ENCODE data around the gene KDM4B. TPM values are rescaled to one million over a fixed set of nuclear protein-coding genes. Genes with fewer than 3 reads are reported as not detected.

KDM4B gene
- total RNA-seq, 1 experiment from 2014 or later, result 43.7 TPM

DNA sequence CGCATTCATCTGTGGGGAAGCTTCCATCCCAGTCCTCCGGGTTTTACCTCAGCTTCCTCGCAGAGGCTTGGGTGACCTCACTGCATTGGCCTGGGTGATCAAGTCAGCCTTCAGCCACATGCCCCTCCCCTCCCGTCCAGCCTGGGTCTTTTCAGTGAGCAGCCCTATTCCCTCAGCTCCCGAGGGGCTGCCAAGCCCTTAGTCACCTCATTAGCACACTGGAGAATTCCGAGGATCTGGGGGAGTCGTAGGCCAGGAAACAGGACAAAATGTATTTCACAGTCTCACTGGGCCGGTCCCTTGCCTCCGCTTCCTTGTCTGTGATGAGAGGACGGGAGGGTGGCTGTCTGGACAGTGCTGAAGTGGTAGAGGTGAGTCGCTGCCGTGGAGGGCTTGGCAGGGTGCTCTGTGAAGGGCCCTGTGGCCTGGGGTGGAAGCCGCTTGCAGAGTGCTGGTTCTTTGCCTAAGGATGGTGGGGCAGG, 19.9 kb downstream of the KDM4B start:
- no peak overlapping the region for H3K14ac ChIP-seq (ENCODE audit: insufficient read depth, low read length)
- H2BK120ac ChIP-seq (ENCODE audit: low read depth, low read length, poor library complexity, severe bottlenecking), result no peak overlapping the region
- no peak overlapping the region for H3K4me3 Mint-ChIP-seq
- peaks cover 4% of the 10 kb centered on the region for H3K79me1 ChIP-seq (ENCODE audit: insufficient read depth, low read depth, low read length, poor library complexity, severe bottlenecking)
- no peak overlapping the region for H3T11ph ChIP-seq (ENCODE audit: low read length)
- peaks cover 11% of the 10 kb centered on the region; the same call in 1 of the 2 replicates for H3K79me2 ChIP-seq (ENCODE audit: insufficient read depth, low read length)
- no peak overlapping the region for H4K8ac ChIP-seq (replicated peaks; ENCODE audit: insufficient read length, low read depth, low read length)
- H2BK15ac ChIP-seq (ENCODE audit: low read depth, low read length), result no peak overlapping the region
- WGBS (ENCODE audit: extremely low coverage, insufficient read length, low lambda C conversion rate), result no CpG with 5 or more reads among the region's 13 CpGs
- H3K9me3 ChIP-seq (ENCODE audit: control insufficient read depth, low read depth, low read length), result no peaks in the 10 kb centered on the region
- H3K9me3 Mint-ChIP-seq, result no peaks in the 10 kb centered on the region
- TF ChIP-seq, protein P1, sequence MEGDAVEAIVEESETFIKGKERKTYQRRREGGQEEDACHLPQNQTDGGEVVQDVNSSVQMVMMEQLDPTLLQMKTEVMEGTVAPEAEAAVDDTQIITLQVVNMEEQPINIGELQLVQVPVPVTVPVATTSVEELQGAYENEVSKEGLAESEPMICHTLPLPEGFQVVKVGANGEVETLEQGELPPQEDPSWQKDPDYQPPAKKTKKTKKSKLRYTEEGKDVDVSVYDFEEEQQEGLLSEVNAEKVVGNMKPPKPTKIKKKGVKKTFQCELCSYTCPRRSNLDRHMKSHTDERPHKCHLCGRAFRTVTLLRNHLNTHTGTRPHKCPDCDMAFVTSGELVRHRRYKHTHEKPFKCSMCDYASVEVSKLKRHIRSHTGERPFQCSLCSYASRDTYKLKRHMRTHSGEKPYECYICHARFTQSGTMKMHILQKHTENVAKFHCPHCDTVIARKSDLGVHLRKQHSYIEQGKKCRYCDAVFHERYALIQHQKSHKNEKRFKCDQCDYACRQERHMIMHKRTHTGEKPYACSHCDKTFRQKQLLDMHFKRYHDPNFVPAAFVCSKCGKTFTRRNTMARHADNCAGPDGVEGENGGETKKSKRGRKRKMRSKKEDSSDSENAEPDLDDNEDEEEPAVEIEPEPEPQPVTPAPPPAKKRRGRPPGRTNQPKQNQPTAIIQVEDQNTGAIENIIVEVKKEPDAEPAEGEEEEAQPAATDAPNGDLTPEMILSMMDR (conservative IDR thresholded peaks at IDR 0.05), result no peak
- H3K27ac Mint-ChIP-seq, result peak overlapping the region; percentile 18 to 78 (median 60); a peak in 3 of 7 replicates
- no peak overlapping the region for H4K5ac ChIP-seq (ENCODE audit: insufficient read length, low read depth, low read length)
- no peak overlapping the region for H3K56ac ChIP-seq (ENCODE audit: insufficient read length, low read depth, low read length)
- H3K27me3 ChIP-seq (ENCODE audit: insufficient read depth, low read length), result no peaks in the 10 kb centered on the region
- H3K4me1 ChIP-seq (ENCODE audit: insufficient read depth, low read length), result peaks cover 2% of the 10 kb centered on the region; the same call in 1 of the 2 replicates
- no peak overlapping the region for H2BK5ac ChIP-seq (ENCODE audit: insufficient read length, low read length)
- no peaks in the 10 kb centered on the region for H4K20me1 ChIP-seq (ENCODE audit: control insufficient read depth, insufficient read depth, insufficient read length)
- peaks cover 38 to 55% of the 10 kb centered on the region in 2 experiments for H3K4me1 Mint-ChIP-seq
- H3K36me3 Mint-ChIP-seq (ENCODE audit: insufficient read depth in 1 of 3, low read depth in 3 of 3), result peaks cover 0 to 3% (median 0%) of the 10 kb centered on the region in 3 experiments; a peak in 1 of 7 replicates
- no peak overlapping the region for H3K4ac ChIP-seq (ENCODE audit: low read depth, low read length)
- H2AK5ac ChIP-seq (ENCODE audit: insufficient read length, low read length), result no peak overlapping the region
- H2BK12ac ChIP-seq (ENCODE audit: insufficient read length, low read depth, low read length), result no peak overlapping the region
- no peak overlapping the region for H4K91ac ChIP-seq (ENCODE audit: insufficient read length, low read depth, low read length)
- no peaks in the 10 kb centered on the region for H3K27me3 Mint-ChIP-seq (ENCODE audit: low read depth)
- H3K27ac ChIP-seq (ENCODE audit: insufficient read length, low read depth, low read length), result no peak overlapping the region
- H2AFZ ChIP-seq (ENCODE audit: low read length), result no peak overlapping the region
- H3K4me2 ChIP-seq (ENCODE audit: insufficient read depth, insufficient read length, low read length), result no peak overlapping the region
- H3K18ac ChIP-seq (ENCODE audit: insufficient read length, low read depth, low read length), result no peak overlapping the region
- no peak overlapping the region for H3K23ac ChIP-seq (ENCODE audit: insufficient read length, low read depth, low read length)
- no peak overlapping the region for H3K9ac ChIP-seq (ENCODE audit: extremely low read depth, insufficient read length, low read length)
- DNase-seq, result no peak
- H2BK20ac ChIP-seq (ENCODE audit: low read depth, low read length, poor library complexity, severe bottlenecking), result no peak overlapping the region
- no peaks in the 10 kb centered on the region for H3K23me2 ChIP-seq (ENCODE audit: insufficient read length, low read depth, low read length, poor library complexity, severe bottlenecking)
